ENCODE data around the gene C18orf32. TPM values are rescaled to one million over a fixed set of nuclear protein-coding genes. Genes with fewer than 3 reads are reported as not detected.

Gene C18orf32
- polyA plus RNA-seq, 1 experiment: 47.6 TPM

DNA sequence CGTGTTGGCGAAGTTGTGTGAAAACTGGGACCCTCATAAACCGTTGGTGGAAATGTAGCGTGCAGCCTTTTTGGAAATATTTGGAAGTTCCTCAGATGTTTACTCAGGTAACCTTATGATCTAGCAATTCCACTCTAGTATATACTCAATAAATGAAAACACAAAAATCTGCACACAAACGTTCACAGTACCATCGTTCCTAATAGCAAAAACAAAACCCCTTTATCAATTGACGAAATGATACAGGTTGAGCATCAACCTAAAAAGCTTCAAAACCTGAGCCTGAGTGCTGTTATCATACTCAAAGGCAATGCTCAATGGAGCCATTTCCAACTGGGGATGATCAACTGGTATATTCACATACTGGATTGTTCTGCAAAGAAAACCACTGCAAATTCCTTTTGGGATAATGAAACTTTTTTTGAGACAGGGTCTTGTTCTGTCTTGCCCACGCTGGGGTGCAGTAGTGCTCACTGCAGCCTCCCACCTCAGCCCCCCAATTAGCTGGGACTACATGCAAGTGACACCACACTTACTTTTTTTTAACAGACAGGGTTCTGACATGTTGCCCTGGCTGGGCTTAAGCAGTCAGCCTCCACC, 777 bp upstream of the C18orf32 start:
- TF ChIP-seq, protein P1, sequence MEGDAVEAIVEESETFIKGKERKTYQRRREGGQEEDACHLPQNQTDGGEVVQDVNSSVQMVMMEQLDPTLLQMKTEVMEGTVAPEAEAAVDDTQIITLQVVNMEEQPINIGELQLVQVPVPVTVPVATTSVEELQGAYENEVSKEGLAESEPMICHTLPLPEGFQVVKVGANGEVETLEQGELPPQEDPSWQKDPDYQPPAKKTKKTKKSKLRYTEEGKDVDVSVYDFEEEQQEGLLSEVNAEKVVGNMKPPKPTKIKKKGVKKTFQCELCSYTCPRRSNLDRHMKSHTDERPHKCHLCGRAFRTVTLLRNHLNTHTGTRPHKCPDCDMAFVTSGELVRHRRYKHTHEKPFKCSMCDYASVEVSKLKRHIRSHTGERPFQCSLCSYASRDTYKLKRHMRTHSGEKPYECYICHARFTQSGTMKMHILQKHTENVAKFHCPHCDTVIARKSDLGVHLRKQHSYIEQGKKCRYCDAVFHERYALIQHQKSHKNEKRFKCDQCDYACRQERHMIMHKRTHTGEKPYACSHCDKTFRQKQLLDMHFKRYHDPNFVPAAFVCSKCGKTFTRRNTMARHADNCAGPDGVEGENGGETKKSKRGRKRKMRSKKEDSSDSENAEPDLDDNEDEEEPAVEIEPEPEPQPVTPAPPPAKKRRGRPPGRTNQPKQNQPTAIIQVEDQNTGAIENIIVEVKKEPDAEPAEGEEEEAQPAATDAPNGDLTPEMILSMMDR (IDR thresholded peaks at IDR 0.05; ENCODE audit: low read depth, low read length): no peak
- peak overlapping the region; percentile 86 for H3K27ac ChIP-seq (ENCODE audit: low read depth, low read length)
- CTCF ChIA-PET: no interaction called here
- no peak for DNase-seq (ENCODE audit: low read depth, low spot score)
- H3K4me3 ChIP-seq (ENCODE audit: low read depth, low read length): peak overlapping the region; percentile 89
- H3K9me3 ChIP-seq (ENCODE audit: control insufficient read depth, insufficient read depth, low read length): no peaks in the 10 kb centered on the region; the same call in 1 of the 2 replicates
- POLR2A ChIA-PET: interaction anchor here (0.5 to 1.7 kb wide), 5 partner anchors 9 to 375 kb away, joined by 3 to 14 read pairs (median 4); no protein-coding TSS in a partner anchor
- no peaks in the 10 kb centered on the region for H3K27me3 ChIP-seq (ENCODE audit: control insufficient read depth, insufficient read depth, low read length)

DNA sequence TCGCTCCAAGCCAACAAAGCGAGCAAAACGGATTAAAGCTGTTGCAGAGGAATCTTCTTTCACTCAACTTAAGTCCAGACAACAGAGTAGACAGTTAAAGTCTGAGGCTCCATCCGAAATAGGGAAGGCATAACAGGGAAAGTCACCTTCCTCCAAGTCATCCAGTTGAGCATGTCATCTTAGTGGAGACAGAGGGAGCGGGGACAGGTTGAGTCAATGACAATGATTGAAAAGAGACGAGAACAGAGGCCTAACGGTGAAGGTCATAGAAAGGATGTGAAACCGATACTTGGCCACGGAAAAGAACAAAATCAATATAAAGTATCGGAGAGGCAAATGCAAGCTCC, 455 bp downstream of the C18orf32 start:
- TF ChIP-seq, protein P1 (IDR thresholded peaks at IDR 0.05; ENCODE audit: low read depth, low read length): no peak
- no peak for DNase-seq (ENCODE audit: low read depth, low spot score)
- Histone ChIP-seq H3K4me3 (ENCODE audit: low read depth, low read length) (peak overlapping the region; percentile 89), H3K9me3 (ENCODE audit: control insufficient read depth, insufficient read depth, low read length) (no peaks in the 10 kb centered on the region), H3K27me3 (ENCODE audit: control insufficient read depth, insufficient read depth, low read length) (no peaks in the 10 kb centered on the region), H3K27ac (ENCODE audit: low read depth, low read length) (peak overlapping the region; percentile 86)
- POLR2A ChIA-PET: interaction anchor here (0.6 to 1.7 kb wide), 7 partner anchors 8 to 1256 kb away, joined by 3 to 14 read pairs (median 4); no protein-coding TSS in a partner anchor
- CTCF ChIA-PET: interaction anchor here (0.5 to 1.1 kb wide), 3 partner anchors 19 to 326 kb away, joined by 4 read pairs; no protein-coding TSS in a partner anchor

DNA sequence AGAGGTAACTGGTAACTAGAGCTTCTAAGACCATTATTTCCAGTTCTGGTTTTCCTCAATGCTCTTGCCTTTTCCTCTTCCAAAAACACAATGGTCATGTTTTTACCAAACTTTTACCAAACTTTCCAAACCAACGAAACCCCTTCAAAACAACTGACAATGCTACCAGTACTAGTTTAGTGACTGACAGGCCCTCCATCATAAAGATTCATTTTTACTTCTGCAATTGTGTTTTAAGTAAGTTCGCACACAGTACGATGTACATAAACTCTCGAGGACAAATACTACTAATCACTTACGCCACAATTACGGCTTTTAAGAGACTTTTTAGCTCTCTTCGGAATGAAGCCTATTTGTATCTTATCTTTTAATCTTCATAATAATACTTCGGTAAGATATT, 900 bp downstream of the C18orf32 start:
- TF ChIP-seq, protein P1 (IDR thresholded peaks at IDR 0.05; ENCODE audit: low read depth, low read length): no peak
- Histone ChIP-seq H3K9me3 (ENCODE audit: control insufficient read depth, insufficient read depth, low read length) (no peaks in the 10 kb centered on the region), H3K4me3 (ENCODE audit: low read depth, low read length) (peak overlapping the region; percentile 89), H3K27me3 (ENCODE audit: control insufficient read depth, insufficient read depth, low read length) (no peaks in the 10 kb centered on the region), H3K27ac (ENCODE audit: low read depth, low read length) (peak overlapping the region; percentile 86)
- DNase-seq (ENCODE audit: low read depth, low spot score): no peak
- CTCF ChIA-PET: interaction anchor here (0.5 to 1.1 kb wide), 4 partner anchors 19 to 461 kb away, joined by 4 to 5 read pairs (median 4); no protein-coding TSS in a partner anchor
- POLR2A ChIA-PET: interaction anchor here (0.6 to 1.7 kb wide), 5 partner anchors 9 to 1255 kb away, joined by 3 to 14 read pairs (median 5); no protein-coding TSS in a partner anchor

DNA sequence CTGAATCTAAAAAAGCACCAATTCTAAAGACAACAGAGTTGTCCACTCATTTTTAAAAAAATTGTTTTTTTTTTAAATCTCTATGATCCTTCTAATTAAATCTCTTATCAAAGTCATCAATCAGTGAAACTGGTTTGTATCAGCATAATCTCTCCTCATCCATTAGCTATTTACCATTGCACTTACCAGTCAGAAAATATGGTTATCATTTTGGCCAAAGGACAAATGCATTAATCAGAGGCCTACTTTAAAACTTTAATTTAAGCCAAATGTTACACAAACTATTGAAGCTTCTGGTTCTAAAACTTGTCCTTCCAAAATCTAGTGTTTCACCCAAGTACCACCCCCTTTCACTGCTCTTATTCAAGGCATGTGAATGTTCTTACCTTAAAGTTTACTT, 3.8 kb downstream of the C18orf32 start:
- no peak overlapping the region for H3K27ac ChIP-seq (ENCODE audit: low read depth, low read length)
- DNase-seq (ENCODE audit: low read depth, low spot score): no peak
- H3K4me3 ChIP-seq (ENCODE audit: low read depth, low read length): no peak overlapping the region
- H3K9me3 ChIP-seq (ENCODE audit: control insufficient read depth, insufficient read depth, low read length): no peaks in the 10 kb centered on the region
- CTCF ChIA-PET: interaction anchor here (1.2 kb wide), 2 partner anchors 233 to 809 kb away, joined by 3 to 4 read pairs; no protein-coding TSS in a partner anchor
- H3K27me3 ChIP-seq (ENCODE audit: control insufficient read depth, insufficient read depth, low read length): no peaks in the 10 kb centered on the region
- TF ChIP-seq, protein P1 (IDR thresholded peaks at IDR 0.05; ENCODE audit: low read depth, low read length): no peak
- POLR2A ChIA-PET: interaction anchor here (0.8 kb wide), 1 partner anchor 18 kb away, joined by 3 read pairs; no protein-coding TSS in a partner anchor

DNA sequence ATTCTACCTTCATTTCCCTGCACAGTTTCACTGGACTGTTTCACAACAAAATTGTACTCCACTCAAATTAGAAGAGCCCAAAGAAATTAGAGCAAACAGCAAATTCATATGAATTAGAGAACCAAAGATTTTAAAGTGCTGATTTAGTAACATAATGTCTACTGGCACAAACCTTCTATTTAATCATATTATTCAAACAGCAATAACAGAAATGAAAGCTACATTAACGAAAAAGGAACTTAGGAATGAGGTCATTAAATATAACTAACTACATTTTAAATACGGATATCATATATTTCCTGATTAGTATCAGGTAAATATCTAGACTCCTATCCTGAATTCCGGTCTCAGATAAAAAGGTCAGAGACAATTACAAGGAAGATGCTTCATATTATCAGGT, 5.1 kb downstream of the C18orf32 start:
- DNase-seq (ENCODE audit: low read depth, low spot score): no peak
- Histone ChIP-seq H3K27me3 (ENCODE audit: control insufficient read depth, insufficient read depth, low read length) (no peaks in the 10 kb centered on the region), H3K9me3 (ENCODE audit: control insufficient read depth, insufficient read depth, low read length) (no peaks in the 10 kb centered on the region), H3K27ac (ENCODE audit: low read depth, low read length) (no peak overlapping the region), H3K4me3 (ENCODE audit: low read depth, low read length) (no peak overlapping the region)
- TF ChIP-seq, protein P1 (IDR thresholded peaks at IDR 0.05; ENCODE audit: low read depth, low read length): no peak
- POLR2A ChIA-PET: no interaction called here
- CTCF ChIA-PET: interaction anchor here (0.7 kb wide), 1 partner anchor 12 kb away, joined by 3 read pairs; no protein-coding TSS in a partner anchor

Measured in AG04450 (cell line).